IMR-90 (cell line): ENCODE measurements around the gene TMEM212. TPM values are rescaled to one million over a fixed set of nuclear protein-coding genes. Genes with fewer than 3 reads are reported as not detected.

Experiments
- ATAC-seq: fragments of 200-7000 bp; cut with Tn5 transposase; 2 replicates; pipeline ENCODE4 v1.9.1; 2020; ENCODE audit warnings: low read depth, mild to moderate bottlenecking, moderate library complexity
- BruUV-seq: library from RNA; stranded (reverse); fragments of 400-500 nt; replicated peaks from 2 replicates; lab custom pipeline; 2021; lab: Mats Ljungman, UMichigan
- CTCF ChIA-PET: fragments of 300-600 bp; formaldehyde crosslinking; extraction: SDS; loops from one replicate; lab custom pipeline; 2021; ENCODE audit warnings: antibody characterized with exemption; lab: Yijun Ruan, JAX
- POLR2A ChIA-PET: fragments of 300-600 bp; sonication (Branson Sonifier 250); formaldehyde crosslinking; loops from one replicate; lab custom pipeline; 2022; ENCODE audit warnings: antibody characterized with exemption; ENCODE audit not compliant: unreplicated experiment; lab: Charles Lee
- DNase-seq: peaks from one replicate; pipeline ENCODE4 v3.0.0; 2013
- H2AFZ ChIP-seq: replicated peaks from 2 replicates; pipeline ENCODE3; 2013; ENCODE audit warnings: low read length, mild to moderate bottlenecking; ENCODE audit not compliant: poor library complexity
- H2AK5ac ChIP-seq: 2 replicates; pipeline ENCODE4 v1.6.1; 2013; ENCODE audit warnings: low read depth, low read length, inconsistent platforms
- H2AK9ac ChIP-seq: replicated peaks from 2 replicates; pipeline ENCODE3; 2013; ENCODE audit warnings: mild to moderate bottlenecking, low read depth, low read length, moderate library complexity; ENCODE audit not compliant: poor library complexity
- H2BK120ac ChIP-seq: 2 replicates; pipeline ENCODE4 v1.6.1; 2013; ENCODE audit warnings: low read depth, low read length, inconsistent platforms
- H2BK15ac ChIP-seq: 3 replicates; pipeline ENCODE4 v1.6.1; 2013; ENCODE audit warnings: low read depth, low read length, inconsistent platforms
- H2BK20ac ChIP-seq: 2 replicates; pipeline ENCODE4 v1.6.1; 2013; ENCODE audit warnings: low read depth, mild to moderate bottlenecking, inconsistent platforms, low read length, moderate library complexity
- H2BK5ac ChIP-seq: 2 replicates; pipeline ENCODE4 v1.6.1; 2013; ENCODE audit warnings: mild to moderate bottlenecking, low read depth, low read length, inconsistent platforms; ENCODE audit not compliant: poor library complexity, severe bottlenecking
- H3K14ac ChIP-seq: replicated peaks from 2 replicates; pipeline ENCODE4 v1.6.1; 2013; ENCODE audit warnings: low read depth, low read length, inconsistent platforms
- H3K18ac ChIP-seq: 2 replicates; pipeline ENCODE4 v1.6.1; 2013; ENCODE audit warnings: low read depth, low read length, control low read depth
- H3K23ac ChIP-seq: 2 replicates; pipeline ENCODE4 v1.6.1; 2013; ENCODE audit warnings: low read depth, low read length, inconsistent platforms
- H3K27ac ChIP-seq: 2 replicates; pipeline ENCODE4 v1.5.1; 2013; ENCODE audit warnings: mild to moderate bottlenecking, control low read depth, low read length; ENCODE audit not compliant: insufficient read depth
- H3K27me3 ChIP-seq: 2 replicates; pipeline ENCODE4 v1.6.1; 2013; ENCODE audit warnings: low read length; ENCODE audit not compliant: control insufficient read depth, insufficient read depth
- H3K36me3 ChIP-seq: 2 replicates; pipeline ENCODE4 v1.6.1; 2013; ENCODE audit warnings: low read length, mixed read lengths; ENCODE audit not compliant: control insufficient read depth, insufficient read depth
- H3K4ac ChIP-seq: 2 replicates; pipeline ENCODE4 v1.6.1; 2013; ENCODE audit warnings: low read depth, low read length, inconsistent platforms
- H3K4me1 ChIP-seq: 2 replicates; pipeline ENCODE4 v1.6.1; 2013; ENCODE audit warnings: low read length, mixed read lengths; ENCODE audit not compliant: control insufficient read depth, insufficient read depth
- H3K4me2 ChIP-seq: 2 replicates; pipeline ENCODE4 v1.6.1; 2013; ENCODE audit warnings: low read depth, mild to moderate bottlenecking, control low read depth, low read length, moderate library complexity
- H3K4me3 ChIP-seq: 2 replicates; pipeline ENCODE4 v1.5.1; 2013; ENCODE audit warnings: low read depth, mild to moderate bottlenecking, control low read depth, low read length, moderate library complexity; ENCODE audit not compliant: insufficient read depth
- H3K56ac ChIP-seq: 2 replicates; pipeline ENCODE4 v1.6.1; 2013; ENCODE audit warnings: low read length, inconsistent platforms; ENCODE audit not compliant: insufficient read depth; ENCODE audit errors: extremely low read depth
- H3K79me1 ChIP-seq, 2 experiments: 2 replicates each; pipeline ENCODE4 v1.6.1; 2013; ENCODE audit warnings: low read length in 2 of 2, inconsistent platforms in 1 of 2, low read depth in 1 of 2
- H3K9ac ChIP-seq: 2 replicates; pipeline ENCODE4 v1.6.1; 2013; ENCODE audit warnings: low read depth, low read length, control low read depth
- H3K9me1 ChIP-seq: 2 replicates; pipeline ENCODE4 v1.6.1; 2013; ENCODE audit warnings: low read length, inconsistent platforms; ENCODE audit not compliant: insufficient read depth
- H3K9me3 ChIP-seq: 2 replicates; pipeline ENCODE4 v1.6.1; 2013; ENCODE audit warnings: low read length; ENCODE audit not compliant: control insufficient read depth, insufficient read depth
- H4K20me1 ChIP-seq: 2 replicates; pipeline ENCODE4 v1.6.1; 2013; ENCODE audit warnings: low read length, inconsistent platforms; ENCODE audit not compliant: insufficient read depth
- H4K5ac ChIP-seq: 2 replicates; pipeline ENCODE4 v1.6.1; 2013; ENCODE audit warnings: mild to moderate bottlenecking, low read depth, low read length, control low read depth
- H4K8ac ChIP-seq, 2 experiments: 2 replicates each; pipeline ENCODE4 v1.6.1; 2013; ENCODE audit warnings: low read depth in 2 of 2, low read length in 2 of 2, control low read depth in 1 of 2, inconsistent platforms in 1 of 2
- H4K91ac ChIP-seq: 2 replicates; pipeline ENCODE4 v1.6.1; 2013; ENCODE audit warnings: low read depth, low read length, inconsistent platforms; ENCODE audit not compliant: insufficient read depth
- BHLHE40 ChIP-seq: fragments of 150-350 bp; IDR thresholded peaks from 2 replicates; pipeline ENCODE4 v1.6.1; 2016; ENCODE audit warnings: mild to moderate bottlenecking, low read depth, low read length
- CEBPB ChIP-seq: IDR thresholded peaks from 2 replicates; pipeline ENCODE4 v1.6.1; 2012; ENCODE audit warnings: low read depth, low read length, improper control_type of control experiment
- CHD1 ChIP-seq: IDR thresholded peaks from 2 replicates; pipeline ENCODE4 v1.6.1; 2012; ENCODE audit warnings: low read depth, low read length, improper control_type of control experiment
- CTCF ChIP-seq: conservative IDR thresholded peaks from 2 replicates; pipeline ENCODE4 v1.5.1; 2012; ENCODE audit warnings: mild to moderate bottlenecking, low read depth, low read length, improper control_type of control experiment
- ELK1 ChIP-seq: fragments of 150-350 bp; IDR thresholded peaks from 2 replicates; pipeline ENCODE4 v1.6.1; 2016; ENCODE audit warnings: low read depth, mild to moderate bottlenecking, low read length, moderate library complexity, borderline replicate concordance
- FOS ChIP-seq: fragments of 150-350 bp; IDR thresholded peaks from 2 replicates; pipeline ENCODE4 v1.6.1; 2016; ENCODE audit warnings: low read depth, low read length
- MAFK ChIP-seq: IDR thresholded peaks from 2 replicates; pipeline ENCODE4 v1.6.1; 2012; ENCODE audit warnings: low read depth, low read length, improper control_type of control experiment
- MAZ ChIP-seq: IDR thresholded peaks from 2 replicates; pipeline ENCODE4 v1.6.1; 2012; ENCODE audit warnings: low read depth, mild to moderate bottlenecking, low read length, improper control_type of control experiment, moderate library complexity, borderline replicate concordance
- MXI1 ChIP-seq: IDR thresholded peaks from 2 replicates; pipeline ENCODE4 v1.6.1; 2012; ENCODE audit warnings: low read depth, mild to moderate bottlenecking, low read length, moderate library complexity, borderline replicate concordance
- NFE2L2 ChIP-seq: fragments of 150-350 bp; IDR thresholded peaks from 2 replicates; pipeline ENCODE4 v1.6.1; 2016; ENCODE audit warnings: low read depth, mild to moderate bottlenecking, low read length
- POLR2A ChIP-seq: IDR thresholded peaks from 2 replicates; pipeline ENCODE4 v1.6.1; 2012; ENCODE audit warnings: mild to moderate bottlenecking, low read depth, low read length
- RAD21 ChIP-seq: IDR thresholded peaks from 2 replicates; pipeline ENCODE4 v1.6.1; 2012; ENCODE audit warnings: low read length, improper control_type of control experiment
- RCOR1 ChIP-seq: IDR thresholded peaks from 2 replicates; pipeline ENCODE4 v1.6.1; 2012; ENCODE audit warnings: mild to moderate bottlenecking, low read length, improper control_type of control experiment; ENCODE audit not compliant: insufficient replicate concordance
- RFX5 ChIP-seq: IDR thresholded peaks from 2 replicates; pipeline ENCODE4 v1.8.0; 2012; ENCODE audit warnings: low read depth, mild to moderate bottlenecking, low read length, moderate library complexity
- SMC3 ChIP-seq: fragments of 150-350 bp; IDR thresholded peaks from 2 replicates; pipeline ENCODE4 v1.6.1; 2016; ENCODE audit warnings: low read depth, mild to moderate bottlenecking, antibody characterized with exemption, low read length, moderate library complexity
- USF2 ChIP-seq: fragments of 150-350 bp; IDR thresholded peaks from 2 replicates; pipeline ENCODE4 v1.6.1; 2017; ENCODE audit warnings: mild to moderate bottlenecking, antibody characterized with exemption, low read length, low read depth
- WGBS, 2 experiments: methylation state at CpG; one replicate each; pipeline versions ENCODE4 v1.1.5 to v1.1.7; 2013; ENCODE audit warnings: missing lambda C conversion rate in 2 of 2; ENCODE audit not compliant: insufficient read length in 1 of 2; ENCODE audit errors: extremely low coverage in 2 of 2; 5-methylcytosine and 5-hydroxymethylcytosine counted together
- dilution Hi-C: fragments of 300-500 bp; cut with HindIII; formaldehyde crosslinking; loops from one replicate; pipeline ENCODE4 v1.14.3; 2018; ENCODE audit warnings: low sequenced_read_pairs; ENCODE audit not compliant: unreplicated experiment
- in situ Hi-C: fragments of 300-500 bp; cut with MboI; formaldehyde crosslinking; loops from 3 replicates; pipeline ENCODE4 v1.14.3; 2019; ENCODE audit warnings: low sequenced_read_pairs, inconsistent platforms, mixed read lengths
- intact Hi-C: fragments of 100-400 bp; cut with micrococcal nuclease; formaldehyde crosslinking; loops from 2 replicates; pipeline ENCODE4 v1.10.0; 2022
- polyA plus RNA-seq, 3 experiments: library from polyadenylated mRNA; depleted of rRNA; stranded (reverse); fragments of >200 nt; gene quantifications; 2 replicates each; pipeline ENCODE4 v1.2.3, GENCODE V29; 2012; ENCODE audit warnings: low replicate concordance in 1 of 3
- total RNA-seq: library from RNA; depleted of rRNA; stranded (reverse); fragments of >200 nt; gene quantifications from 2 replicates; pipeline ENCODE4 v1.2.3, GENCODE V29; 2012

TMEM212 gene
- total and polyA plus RNA-seq, 2 of the 4 experiments (the other 2 are of a cell fraction): not detected

- H3K4ac ChIP-seq: no peak overlapping the region
- no peak overlapping the region for H2BK5ac ChIP-seq
- H2BK20ac ChIP-seq: no peak overlapping the region
- no peak for ATAC-seq
- CTCF ChIA-PET: no interaction called here
- WGBS, 2 experiments: no CpG with 5 or more reads among the region's 6 CpGs
- H3K23ac ChIP-seq: no peak overlapping the region
- H2AK5ac ChIP-seq: no peak overlapping the region; the same call in 1 of the 2 replicates
- no peaks in the 10 kb centered on the region for H3K36me3 ChIP-seq
- no peak overlapping the region for H3K27ac ChIP-seq
- no peaks in the 10 kb centered on the region for H3K9me3 ChIP-seq
- H4K20me1 ChIP-seq: no peaks in the 10 kb centered on the region
- peak overlapping the region; percentile 37 for H2AFZ ChIP-seq
- no TSS peak for BruUV-seq
- H3K56ac ChIP-seq: no peak overlapping the region
- H3K4me3 ChIP-seq: no peak overlapping the region
- TF ChIP-seq POLR2A: no peak
- TF ChIP-seq RCOR1: no peak
- TF ChIP-seq CTCF: no peak
- TF ChIP-seq MXI1: no peak
- TF ChIP-seq BHLHE40: no peak
- no peak for TF ChIP-seq NFE2L2
- no peak for TF ChIP-seq RFX5
- TF ChIP-seq USF2: no peak
- no peak for TF ChIP-seq RAD21
- TF ChIP-seq CHD1: no peak
- TF ChIP-seq CEBPB: no peak
- no peak for TF ChIP-seq MAFK
- no peak for TF ChIP-seq SMC3
- no peak for TF ChIP-seq MAZ
- no peak for TF ChIP-seq ELK1
- TF ChIP-seq FOS: no peak
- no peak for DNase-seq
- intact Hi-C loops (no loop called here), in situ Hi-C loops (no loop called here), dilution Hi-C loops (no loop called here)
- no peak overlapping the region for H3K18ac ChIP-seq
- H3K9ac ChIP-seq: no peak overlapping the region
- no peak overlapping the region for H3K14ac ChIP-seq
- H2BK120ac ChIP-seq: no peak overlapping the region
- H4K91ac ChIP-seq: no peak overlapping the region
- H2BK15ac ChIP-seq: no peak overlapping the region
- peaks cover 4% of the 10 kb centered on the region; the same call in 1 of the 2 replicates for H3K4me1 ChIP-seq
- no peaks in the 10 kb centered on the region; the same call in 1 of the 2 replicates for H3K9me1 ChIP-seq
- no peak overlapping the region for H3K4me2 ChIP-seq
- POLR2A ChIA-PET: no interaction called here
- H4K5ac ChIP-seq: no peak overlapping the region
- H2AK9ac ChIP-seq: no peak overlapping the region
- H3K27me3 ChIP-seq: no peaks in the 10 kb centered on the region
- no peak overlapping the region for H4K8ac ChIP-seq
- no peaks in the 10 kb centered on the region for H3K79me1 ChIP-seq
Measured at GRCh38 chr3:171883893-171884279, 40.7 kb downstream of the TMEM212 start.
